Activated T-cell treated with anti-CD3 and anti-CD28 coated beads, Interleukin-2, amount 50 U/mL, for 24 hours (primary cell): Measurements from ENCODE around the gene ZDHHC14.
"Not testable (repeated sequence)": the region's sequence is repeated elsewhere in the genome, so short reads cannot be mapped to it uniquely, and the experiment has no call there.

Source experiments
- DNase-seq: peaks from one replicate; pipeline ENCODE4 v3.0.0-alpha.2; 2020
- H3K27ac Mint-ChIP-seq: 2 replicates; pipeline ENCODE4 v1.8.0; 2020; ENCODE audit warnings: mild to moderate bottlenecking, mixed read lengths
- H3K27me3 Mint-ChIP-seq: 2 replicates; pipeline ENCODE4 v1.8.0; 2020; ENCODE audit warnings: mixed read lengths
- H3K36me3 Mint-ChIP-seq: 2 replicates; pipeline ENCODE4 v1.8.0; 2020; ENCODE audit warnings: low read depth, mixed read lengths
- H3K4me1 Mint-ChIP-seq: 2 replicates; pipeline ENCODE4 v1.8.0; 2020; ENCODE audit warnings: low read depth, mixed read lengths
- H3K4me3 Mint-ChIP-seq: 2 replicates; pipeline ENCODE4 v1.8.0; 2020; ENCODE audit warnings: mild to moderate bottlenecking, moderate library complexity, mixed read lengths
- H3K9me3 Mint-ChIP-seq: 2 replicates; pipeline ENCODE4 v1.8.0; 2020; ENCODE audit warnings: mixed read lengths

The ZDHHC14 gene

GRCh38 chr6:157380779-157381561 lies at the start of gene ZDHHC14:
Gene ZDHHC14 (plus strand): TSS chr6:157381190.
- DNase-seq, result peak; percentile 94
- peaks cover 8% of the 10 kb centered on the region for H3K27me3 Mint-ChIP-seq
- H3K9me3 Mint-ChIP-seq, result no peaks in the 10 kb centered on the region
- peak within 1 kb of the TSS; percentile 83 for H3K27ac Mint-ChIP-seq
- peaks cover 9% of the 10 kb centered on the region for H3K36me3 Mint-ChIP-seq
- peaks cover 46% of the 10 kb centered on the region for H3K4me1 Mint-ChIP-seq
- peak within 1 kb of the TSS; percentile 86 for H3K4me3 Mint-ChIP-seq

DNA sequence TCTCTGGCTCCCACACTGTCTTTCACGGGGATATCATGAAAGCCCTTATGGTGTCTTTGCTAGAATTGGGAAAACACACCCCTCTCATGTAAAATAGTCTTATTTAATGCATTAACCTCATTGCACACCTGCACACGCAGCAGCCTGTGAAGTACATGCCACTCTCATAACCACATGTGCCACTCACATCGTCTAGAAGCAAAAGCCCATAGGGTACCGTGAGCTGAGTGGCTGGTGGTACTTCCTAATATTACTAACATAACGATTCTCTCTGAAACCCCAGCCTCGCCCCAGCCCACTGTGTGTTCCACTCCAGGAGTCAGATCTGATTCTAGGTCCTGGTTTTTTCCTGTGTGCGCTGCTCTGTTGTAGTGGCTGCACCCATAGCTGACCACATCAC lies 48.2 kb upstream of the ZDHHC14 start:
- no peak for DNase-seq
- H3K27ac Mint-ChIP-seq, result no peak overlapping the region
- no peaks in the 10 kb centered on the region for H3K9me3 Mint-ChIP-seq
- H3K4me1 Mint-ChIP-seq, result peaks cover 7% of the 10 kb centered on the region
- H3K4me3 Mint-ChIP-seq, result no peak overlapping the region
- H3K36me3 Mint-ChIP-seq, result no peaks in the 10 kb centered on the region
- H3K27me3 Mint-ChIP-seq, result peaks cover 45% of the 10 kb centered on the region

DNA sequence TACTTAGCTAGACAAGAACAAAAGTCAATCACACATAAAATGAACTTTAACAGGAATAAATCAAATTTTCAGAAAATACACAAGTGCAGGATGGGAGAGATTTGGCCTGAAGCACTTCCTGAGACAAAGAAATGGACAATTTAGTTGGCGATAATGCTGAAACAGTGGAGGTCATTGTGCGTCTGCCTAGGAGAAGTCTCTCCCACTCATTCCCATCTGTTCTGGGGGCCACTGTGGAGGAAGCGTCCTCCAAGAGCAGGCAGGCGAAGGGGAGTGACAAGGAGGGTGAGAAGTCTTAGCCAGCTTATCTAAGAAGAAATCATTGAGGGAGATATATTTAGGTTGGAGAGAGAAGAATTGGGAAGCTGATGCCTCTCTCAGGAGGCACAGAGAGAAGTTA lies 47.5 kb upstream of the ZDHHC14 start:
- no peak overlapping the region for H3K4me3 Mint-ChIP-seq

GRCh38 chr6:157333956-157334355 lies 47.0 kb upstream of the ZDHHC14 start:
- Mint-ChIP-seq H3K27me3 (peaks cover 46% of the 10 kb centered on the region), H3K4me1 (no peaks in the 10 kb centered on the region), H3K4me3 (no peak overlapping the region), H3K36me3 (no peaks in the 10 kb centered on the region), H3K9me3 (no peaks in the 10 kb centered on the region), H3K27ac (no peak overlapping the region)
- no peak for DNase-seq

More for the DNA sequence above, 47.5 kb upstream of the ZDHHC14 start:
- H3K27ac Mint-ChIP-seq, result no peak overlapping the region
- no peak for DNase-seq
- H3K9me3 Mint-ChIP-seq, result no peaks in the 10 kb centered on the region
- peaks cover 45% of the 10 kb centered on the region for H3K27me3 Mint-ChIP-seq
- peaks cover 2% of the 10 kb centered on the region for H3K4me1 Mint-ChIP-seq
- H3K36me3 Mint-ChIP-seq, result no peaks in the 10 kb centered on the region

GRCh38 chr6:157335829-157336228 lies 45.2 kb upstream of the ZDHHC14 start:
- Mint-ChIP-seq H3K4me3 (no peak overlapping the region), H3K36me3 (no peaks in the 10 kb centered on the region), H3K9me3 (no peaks in the 10 kb centered on the region), H3K27ac (no peak overlapping the region), H3K4me1 (no peaks in the 10 kb centered on the region), H3K27me3 (peaks cover 65% of the 10 kb centered on the region)
- no peak for DNase-seq

GRCh38 chr6:157337276-157337675 lies 43.7 kb upstream of the ZDHHC14 start:
- peaks cover 76% of the 10 kb centered on the region for H3K27me3 Mint-ChIP-seq

GRCh38 chr6:157337751-157338150 lies 43.2 kb upstream of the ZDHHC14 start:
- no peak for DNase-seq
- H3K36me3 Mint-ChIP-seq, result no peaks in the 10 kb centered on the region
- no peaks in the 10 kb centered on the region for H3K9me3 Mint-ChIP-seq
- no peaks in the 10 kb centered on the region for H3K4me1 Mint-ChIP-seq
- H3K27ac Mint-ChIP-seq, result no peak overlapping the region
- H3K4me3 Mint-ChIP-seq, result no peak overlapping the region
- peaks cover 76% of the 10 kb centered on the region for H3K27me3 Mint-ChIP-seq

More at GRCh38 chr6:157337276-157337675, 43.7 kb upstream of the ZDHHC14 start:
- H3K4me1 Mint-ChIP-seq, H3K36me3 Mint-ChIP-seq, H3K9me3 Mint-ChIP-seq, H3K4me3 Mint-ChIP-seq, H3K27ac Mint-ChIP-seq, DNase-seq: not testable (repeated sequence)

DNA sequence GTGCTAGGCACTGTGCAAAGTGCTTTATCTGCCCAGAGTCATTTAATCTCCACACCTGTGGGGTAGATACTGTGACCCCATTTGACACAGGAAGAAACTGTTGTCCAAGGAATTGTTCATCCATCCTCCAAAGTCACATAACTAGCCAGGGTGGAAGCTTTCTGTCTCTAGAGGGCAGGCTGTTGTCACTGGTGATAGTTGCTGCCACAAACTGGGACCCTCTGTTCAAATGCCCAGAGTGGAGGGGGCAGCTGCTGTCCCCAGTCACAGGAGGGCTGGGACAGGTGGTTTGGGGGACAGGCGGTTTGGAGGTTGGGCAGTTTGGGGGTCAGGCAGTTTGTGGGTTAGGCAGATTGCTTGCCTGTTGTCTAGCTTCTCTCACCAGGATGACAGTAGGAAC lies 41.6 kb upstream of the ZDHHC14 start:
- no peaks in the 10 kb centered on the region for H3K36me3 Mint-ChIP-seq
- no peaks in the 10 kb centered on the region for H3K9me3 Mint-ChIP-seq
- peaks cover 66% of the 10 kb centered on the region for H3K27me3 Mint-ChIP-seq
- no peak overlapping the region for H3K4me3 Mint-ChIP-seq
- no peak for DNase-seq
- H3K27ac Mint-ChIP-seq, result no peak overlapping the region
- no peaks in the 10 kb centered on the region for H3K4me1 Mint-ChIP-seq

- Mint-ChIP-seq H3K4me1 (no peaks in the 10 kb centered on the region), H3K36me3 (no peaks in the 10 kb centered on the region), H3K9me3 (no peaks in the 10 kb centered on the region), H3K4me3 (no peak overlapping the region), H3K27ac (no peak overlapping the region), H3K27me3 (peaks cover 62% of the 10 kb centered on the region)
- DNase-seq, result no peak
Observed at GRCh38 chr6:157343732-157344131, 37.3 kb upstream of the ZDHHC14 start.

DNA sequence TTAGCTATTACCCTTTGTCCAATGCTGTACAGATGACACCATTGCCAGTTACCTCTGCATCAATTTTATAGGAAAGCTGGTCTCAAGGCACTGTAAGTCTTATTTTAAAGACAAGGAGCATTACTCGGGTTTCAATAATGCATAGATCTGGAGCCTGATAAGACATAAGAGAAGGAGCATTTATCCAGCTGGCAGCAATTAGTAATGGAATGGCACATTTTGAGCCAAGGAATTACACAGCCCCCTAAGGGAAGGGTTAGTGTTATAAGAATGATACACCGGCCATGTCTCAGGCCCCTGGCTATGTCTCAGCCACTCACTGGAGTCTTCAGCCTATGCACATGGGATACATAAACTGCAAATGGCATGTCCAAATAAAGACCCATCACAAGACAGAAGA lies 34.6 kb upstream of the ZDHHC14 start:
- Mint-ChIP-seq H3K27me3 (peaks cover 37% of the 10 kb centered on the region), H3K36me3 (no peaks in the 10 kb centered on the region), H3K27ac (no peak overlapping the region), H3K9me3 (no peaks in the 10 kb centered on the region), H3K4me1 (no peaks in the 10 kb centered on the region), H3K4me3 (no peak overlapping the region)
- DNase-seq, result no peak

- no peak overlapping the region for H3K27ac Mint-ChIP-seq
- no peaks in the 10 kb centered on the region for H3K9me3 Mint-ChIP-seq
- H3K36me3 Mint-ChIP-seq, result no peaks in the 10 kb centered on the region
- H3K4me1 Mint-ChIP-seq, result no peaks in the 10 kb centered on the region
- no peak overlapping the region for H3K4me3 Mint-ChIP-seq
- DNase-seq, result no peak
- H3K27me3 Mint-ChIP-seq, result peaks cover 36% of the 10 kb centered on the region
Observed at GRCh38 chr6:157358287-157358686, 22.7 kb upstream of the ZDHHC14 start.

DNA sequence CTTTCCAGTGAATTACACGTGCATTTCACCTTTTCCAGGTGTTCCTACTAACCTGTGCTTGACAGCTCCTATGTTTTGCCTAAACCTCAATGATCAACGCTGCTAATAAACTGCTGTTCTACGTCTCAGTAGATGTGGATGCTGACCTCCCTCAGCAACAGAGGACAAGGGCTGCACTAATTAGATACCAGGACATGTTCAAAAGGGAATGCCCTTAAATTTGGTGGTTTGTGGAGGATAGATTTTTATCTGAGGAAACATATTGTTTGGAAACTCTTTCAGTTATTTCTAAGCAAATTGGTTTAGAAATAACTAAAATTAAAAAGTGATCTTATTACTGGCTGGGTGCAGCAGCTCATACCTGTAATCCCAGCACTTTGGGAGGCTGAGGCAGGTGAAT lies 19.1 kb upstream of the ZDHHC14 start:
- Mint-ChIP-seq H3K4me1 (no peaks in the 10 kb centered on the region), H3K36me3 (no peaks in the 10 kb centered on the region), H3K27ac (no peak overlapping the region), H3K9me3 (no peaks in the 10 kb centered on the region), H3K4me3 (no peak overlapping the region), H3K27me3 (peaks cover 41% of the 10 kb centered on the region)
- no peak for DNase-seq

- H3K9me3 Mint-ChIP-seq, result no peaks in the 10 kb centered on the region
- peaks cover 37% of the 10 kb centered on the region for H3K27me3 Mint-ChIP-seq
- no peaks in the 10 kb centered on the region for H3K36me3 Mint-ChIP-seq
- no peak overlapping the region for H3K4me3 Mint-ChIP-seq
- peaks cover 16% of the 10 kb centered on the region for H3K4me1 Mint-ChIP-seq
- no peak overlapping the region for H3K27ac Mint-ChIP-seq
- no peak for DNase-seq
Observed at GRCh38 chr6:157364705-157365104, 16.3 kb upstream of the ZDHHC14 start.

GRCh38 chr6:157366648-157367047 lies 14.3 kb upstream of the ZDHHC14 start:
- DNase-seq, result no peak
- no peak overlapping the region for H3K27ac Mint-ChIP-seq
- H3K36me3 Mint-ChIP-seq, result no peaks in the 10 kb centered on the region
- H3K27me3 Mint-ChIP-seq, result peaks cover 37% of the 10 kb centered on the region
- no peaks in the 10 kb centered on the region for H3K9me3 Mint-ChIP-seq
- H3K4me1 Mint-ChIP-seq, result peaks cover 20% of the 10 kb centered on the region
- H3K4me3 Mint-ChIP-seq, result no peak overlapping the region

DNA sequence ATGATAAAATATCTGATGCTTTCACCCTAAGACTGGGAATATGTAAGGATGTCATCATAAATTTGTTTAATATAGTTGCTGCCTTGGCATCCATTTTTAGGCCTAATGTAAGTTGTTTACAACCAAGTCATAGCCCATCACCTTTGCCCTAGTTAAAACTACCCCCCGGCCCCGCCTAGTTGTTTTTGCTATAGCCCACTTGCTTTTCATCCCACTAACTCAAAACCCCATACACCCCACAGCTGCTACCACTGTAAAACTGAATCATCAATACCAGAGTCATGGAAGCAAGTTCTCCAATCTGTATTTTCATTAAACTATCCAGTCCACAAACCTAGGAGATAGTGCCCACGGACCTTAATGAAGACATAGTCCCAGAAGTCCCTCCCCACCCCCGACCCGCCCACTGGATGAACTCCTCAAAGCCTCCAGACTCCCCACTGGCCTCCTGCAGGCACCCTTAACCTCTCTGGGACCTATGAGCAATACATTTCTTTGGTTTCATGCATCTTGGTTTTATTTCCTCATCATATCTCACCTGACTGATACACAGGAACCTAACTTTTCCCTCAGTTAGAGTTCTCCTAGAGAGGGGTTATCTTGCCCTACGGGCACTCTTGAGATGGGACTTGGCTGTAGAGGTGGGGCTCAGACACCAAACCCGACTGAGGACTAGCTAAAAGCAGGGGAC lies 12.5 kb upstream of the ZDHHC14 start:
- no peak for DNase-seq
- Mint-ChIP-seq H3K27ac (no peak overlapping the region), H3K27me3 (peaks cover 51% of the 10 kb centered on the region), H3K9me3 (no peaks in the 10 kb centered on the region), H3K4me1 (peaks cover 20% of the 10 kb centered on the region), H3K36me3 (no peaks in the 10 kb centered on the region), H3K4me3 (no peak overlapping the region)
